H1 (cell line): ENCODE measurements around the gene NUBP1. TPM values are rescaled to one million over a fixed set of nuclear protein-coding genes. Genes with fewer than 3 reads are reported as not detected.

Experiments
- CTCF ChIA-PET: fragments of 300-600 bp; sonication (Branson Sonifier 250); formaldehyde crosslinking; loops from one replicate; lab custom pipeline; 2021; ENCODE audit not compliant: partially characterized antibody; lab: Charles Lee
- POLR2A ChIA-PET: fragments of 300-600 bp; sonication (Branson Sonifier 250); formaldehyde crosslinking; loops from one replicate; lab custom pipeline; 2021; ENCODE audit warnings: inconsistent platforms; ENCODE audit not compliant: partially characterized antibody; lab: Charles Lee
- DNase-seq, 2 experiments: peaks; one replicate each; pipeline versions ENCODE4 v3.0.0 to v3.0.0-alpha.2; 2010 to 2022; ENCODE audit warnings: low spot score in 2 of 2, low read depth in 1 of 2, mixed read lengths in 1 of 2
- FAIRE-seq: peaks from 2 replicates; lab custom pipeline; 2011; peaks lifted over from hg19 to GRCh38; lab: Jason Lieb, UNC
- H2AFZ ChIP-seq: 2 replicates; pipeline ENCODE4 v1.8.1; 2012; ENCODE audit warnings: low read length, inconsistent platforms
- H2AK5ac ChIP-seq: 2 replicates; pipeline ENCODE4 v1.6.1; 2013; ENCODE audit warnings: low read depth, low read length
- H2BK120ac ChIP-seq: replicated peaks from 2 replicates; pipeline ENCODE3; 2013; ENCODE audit warnings: low read depth, low read length, inconsistent platforms
- H2BK12ac ChIP-seq: 2 replicates; pipeline ENCODE4 v1.6.1; 2013; ENCODE audit warnings: low read depth, low read length
- H2BK15ac ChIP-seq: 2 replicates; pipeline ENCODE4 v1.6.1; 2013; ENCODE audit warnings: low read length
- H2BK20ac ChIP-seq: 2 replicates; pipeline ENCODE4 v1.6.1; 2013; ENCODE audit warnings: low read length
- H2BK5ac ChIP-seq: 2 replicates; pipeline ENCODE4 v1.6.1; 2013; ENCODE audit warnings: low read depth, low read length
- H3K14ac ChIP-seq: 2 replicates; pipeline ENCODE4 v1.6.1; 2013; ENCODE audit warnings: inconsistent platforms; ENCODE audit not compliant: insufficient read length
- H3K18ac ChIP-seq: 2 replicates; pipeline ENCODE4 v1.6.1; 2013; ENCODE audit warnings: low read length; ENCODE audit errors: extremely low read depth
- H3K23ac ChIP-seq: 2 replicates; pipeline ENCODE4 v1.6.1; 2013; ENCODE audit warnings: inconsistent platforms; ENCODE audit not compliant: insufficient read length
- H3K23me2 ChIP-seq: 2 replicates; pipeline ENCODE4 v1.6.1; 2013; ENCODE audit warnings: low read depth, low read length
- H3K27ac ChIP-seq: 2 replicates; pipeline ENCODE4 v1.6.1; 2011; ENCODE audit warnings: low read depth, low read length, inconsistent platforms
- H3K27me3 ChIP-seq, 4 experiments: replicated peaks in 1 of 4; 1 replicate in 1 of 4; 2 replicates in 3 of 4; pipeline versions ENCODE4 v1.6.1 to v1.8.1; 2011 to 2013; ENCODE audit warnings: low read length in 3 of 4, mild to moderate bottlenecking in 3 of 4, inconsistent platforms in 2 of 4, mixed read lengths in 2 of 4, moderate library complexity in 1 of 4; ENCODE audit not compliant: control insufficient read depth in 3 of 4, insufficient read depth in 3 of 4; ENCODE audit errors: extremely low read depth in 1 of 4
- H3K36me3 ChIP-seq, 4 experiments: 2 replicates each; pipeline versions ENCODE4 v1.6.1 to v1.8.1; 2011 to 2013; ENCODE audit warnings: mild to moderate bottlenecking in 4 of 4, low read length in 3 of 4, moderate library complexity in 2 of 4, control low read depth in 1 of 4, inconsistent platforms in 1 of 4; ENCODE audit not compliant: insufficient read depth in 4 of 4, control insufficient read depth in 2 of 4
- H3K4ac ChIP-seq: replicated peaks from 2 replicates; pipeline ENCODE3; 2013; ENCODE audit warnings: low read length, low read depth, mixed read lengths, inconsistent platforms; ENCODE audit not compliant: insufficient read length
- H3K4me1 ChIP-seq, 4 experiments: replicated peaks in 1 of 4; 1 replicate in 1 of 4; 2 replicates in 3 of 4; pipeline versions ENCODE4 v1.6.1 to v1.8.1; 2011 to 2013; ENCODE audit warnings: low read length in 3 of 4, inconsistent platforms in 2 of 4, mixed read lengths in 1 of 4; ENCODE audit not compliant: insufficient read depth in 4 of 4, control insufficient read depth in 3 of 4
- H3K4me2 ChIP-seq, 2 experiments: 2 replicates each; pipeline versions ENCODE4 v1.6.1 to v1.8.1; 2011 to 2013; ENCODE audit warnings: low read depth in 2 of 2, low read length in 2 of 2, control low read depth in 1 of 2, inconsistent platforms in 1 of 2, mild to moderate bottlenecking in 1 of 2; ENCODE audit not compliant: insufficient read depth in 1 of 2
- H3K4me3 ChIP-seq, 4 experiments: fragments of 200-600, 300-600 bp in 1 of 4; sonication (generic), shearing (Covaris generic), sonication (Bioruptor Twin) in 1 of 4; 2 replicates each; pipeline versions ENCODE4 v1.5.1 to v1.8.1; 2011 to 2016; ENCODE audit warnings: low read length in 4 of 4, low read depth in 3 of 4, control low read depth in 2 of 4, inconsistent platforms in 2 of 4, mild to moderate bottlenecking in 2 of 4, mixed read lengths in 1 of 4, moderate library complexity in 1 of 4; ENCODE audit not compliant: insufficient read depth in 2 of 4; ENCODE audit errors: extremely low read depth in 1 of 4
- H3K56ac ChIP-seq: replicated peaks from 2 replicates; pipeline ENCODE3; 2013; ENCODE audit warnings: low read depth, mild to moderate bottlenecking, mixed read lengths, low read length, inconsistent platforms; ENCODE audit not compliant: insufficient read length
- H3K79me1 ChIP-seq: 2 replicates; pipeline ENCODE4 v1.6.1; 2013; ENCODE audit warnings: low read depth, low read length, control low read depth
- H3K79me2 ChIP-seq, 2 experiments: 2 replicates each; pipeline versions ENCODE4 v1.6.1 to v1.8.1; 2012 to 2013; ENCODE audit warnings: low read length in 2 of 2, mild to moderate bottlenecking in 2 of 2, inconsistent platforms in 1 of 2; ENCODE audit not compliant: insufficient read depth in 2 of 2, control insufficient read depth in 1 of 2
- H3K9ac ChIP-seq, 4 experiments: replicated peaks in 1 of 4; 1 replicate in 1 of 4; 2 replicates in 3 of 4; pipeline versions ENCODE4 v1.6.1 to v1.8.1; 2011 to 2013; ENCODE audit warnings: low read depth in 3 of 4, low read length in 3 of 4, control low read depth in 2 of 4, mild to moderate bottlenecking in 2 of 4, moderate library complexity in 2 of 4, inconsistent platforms in 1 of 4; ENCODE audit errors: extremely low read depth in 1 of 4
- H3K9me3 ChIP-seq, 2 experiments: 2 replicates each; pipeline versions ENCODE4 v1.6.1 to v1.8.1; 2012 to 2013; ENCODE audit warnings: mild to moderate bottlenecking in 2 of 2, moderate library complexity in 2 of 2, control low read depth in 1 of 2, inconsistent platforms in 1 of 2, low read depth in 1 of 2, low read length in 1 of 2, mixed read lengths in 1 of 2; ENCODE audit not compliant: insufficient read depth in 2 of 2
- H4K20me1 ChIP-seq, 2 experiments: replicated peaks in 1 of 2; 2 replicates each; pipeline versions ENCODE3 to v1.8.1; 2011 to 2013; ENCODE audit warnings: inconsistent platforms in 2 of 2, low read length in 2 of 2, mild to moderate bottlenecking in 1 of 2; ENCODE audit not compliant: insufficient read depth in 2 of 2, control insufficient read depth in 1 of 2
- H4K5ac ChIP-seq: 2 replicates; pipeline ENCODE4 v1.6.1; 2013; ENCODE audit warnings: low read length, low read depth, mixed read lengths, inconsistent platforms; ENCODE audit not compliant: insufficient read length
- H4K8ac ChIP-seq: 2 replicates; pipeline ENCODE4 v1.8.0; 2013; ENCODE audit warnings: mild to moderate bottlenecking, moderate library complexity, low read length, inconsistent platforms; ENCODE audit not compliant: insufficient read depth; ENCODE audit errors: extremely low read depth
- H4K91ac ChIP-seq: replicated peaks from 2 replicates; pipeline ENCODE3; 2013; ENCODE audit warnings: low read length, mixed read lengths, inconsistent platforms; ENCODE audit not compliant: insufficient read length
- CBX5 ChIP-seq: fragments of 300-800, 300-1000 bp; sonication (generic); IDR thresholded peaks from 2 replicates; pipeline ENCODE4 v1.7.1; 2016; ENCODE audit warnings: antibody characterized with exemption, low read length, low read depth
- CHD1 ChIP-seq: IDR thresholded peaks from 2 replicates; pipeline ENCODE4 v1.6.1; 2012; ENCODE audit warnings: low read depth, low read length, improper control_type of control experiment
- FOSL1 ChIP-seq: IDR thresholded peaks from 2 replicates; pipeline ENCODE4 v1.6.1; 2011; ENCODE audit warnings: mild to moderate bottlenecking, low read depth, low read length, moderate library complexity; ENCODE audit not compliant: insufficient read depth
- GTF2F1 ChIP-seq: IDR thresholded peaks from 2 replicates; pipeline ENCODE4 v1.6.1; 2012; ENCODE audit warnings: low read depth, low read length, improper control_type of control experiment, borderline replicate concordance
- HDAC6 ChIP-seq: IDR thresholded peaks from one replicate; pipeline ENCODE4 v1.7.1; 2012; ENCODE audit warnings: low read depth, mild to moderate bottlenecking, inconsistent platforms, low read length, moderate library complexity
- JUND ChIP-seq: IDR thresholded peaks from 2 replicates; pipeline ENCODE4 v1.6.1; 2011; ENCODE audit warnings: mild to moderate bottlenecking, improper control_type of control experiment, low read length
- KDM5A ChIP-seq: fragments of 200-600 bp; IDR thresholded peaks from 2 replicates; pipeline ENCODE4 v1.7.1; 2012; ENCODE audit warnings: mild to moderate bottlenecking, low read length, inconsistent platforms, mixed read lengths
- MAFK ChIP-seq: IDR thresholded peaks from 2 replicates; pipeline ENCODE4 v1.6.1; 2012; ENCODE audit warnings: low read depth, mild to moderate bottlenecking, improper control_type of control experiment, low read length
- YY1 ChIP-seq: IDR thresholded peaks from 2 replicates; pipeline ENCODE4 v1.6.1; 2011; ENCODE audit warnings: low read depth, mild to moderate bottlenecking, low read length
- WGBS, 2 experiments: shearing (Covaris generic) in 1 of 2; methylation state at CpG; one replicate each; pipeline versions ENCODE4 v1.1.6 to v1.1.7; 2013 to 2015; ENCODE audit warnings: low lambda C conversion rate in 2 of 2, mixed read lengths in 2 of 2, inconsistent platforms in 1 of 2, low coverage in 1 of 2, missing lambda C conversion rate in 1 of 2; ENCODE audit not compliant: insufficient replicate concordance in 2 of 2, insufficient coverage in 1 of 2, insufficient read length in 1 of 2; ENCODE audit errors: extremely low coverage in 1 of 2, missing lambda C conversion rate in 1 of 2; 5-methylcytosine and 5-hydroxymethylcytosine counted together
- polyA plus RNA-seq, 7 experiments: library from polyadenylated mRNA; depleted of rRNA in 3 of 7; stranded (reverse) in 5 of 7; unstranded in 2 of 7; fragments of >200 nt in 5 of 7; fragments of 200-250 nt in 2 of 7; gene quantifications; 1 replicate in 5 of 7; 2 replicates in 1 of 7; 4 replicates in 1 of 7; pipeline versions ENCODE4 v1.2.1 to v1.2.3, GENCODE V29; 2011 to 2013; ENCODE audit warnings: missing spikeins in 2 of 7, mixed read lengths in 2 of 7
- total RNA-seq: library from RNA; stranded (reverse); fragmentation: NEBNext Ultra II Directional; extraction: Animal tissue kit (Norgen Biotek cat#: 25700); gene quantifications from 2 replicates; pipeline ENCODE4 v1.2.1, GENCODE V29; 2021

NUBP1 gene
- total and polyA plus RNA-seq, 2 of the 8 experiments (the other 6 are each of a cell fraction or from before 2014, with no cell fraction given): 28.2 to 32.2 TPM

DNA sequence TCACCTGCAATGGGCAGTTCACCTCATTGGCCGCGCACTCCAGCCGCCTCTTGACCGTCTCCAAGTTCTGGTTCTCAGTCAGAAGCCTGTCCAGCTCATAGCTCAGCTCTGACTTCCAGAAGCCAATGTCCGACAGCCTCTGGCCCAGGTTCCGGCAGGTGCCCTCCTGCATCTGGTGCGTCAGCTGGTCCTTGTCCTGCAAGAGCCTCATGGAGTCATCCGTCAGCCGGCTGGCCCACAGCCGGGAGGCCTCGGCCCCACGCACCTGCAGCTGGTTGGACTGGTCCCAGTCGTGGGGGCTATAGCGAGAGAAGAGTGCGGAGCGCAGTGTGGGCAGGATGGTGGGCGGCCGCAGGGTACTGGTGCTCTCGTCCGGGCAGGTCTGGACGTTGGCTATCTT lies 49.3 kb upstream of the NUBP1 start:
- no peak for TF ChIP-seq HDAC6
- no peak for TF ChIP-seq JUND
- no peak for TF ChIP-seq GTF2F1
- no peak for TF ChIP-seq FOSL1
- no peak for TF ChIP-seq CBX5
- TF ChIP-seq YY1: no peak
- TF ChIP-seq MAFK: no peak
- no peak for TF ChIP-seq KDM5A
- TF ChIP-seq CHD1: no peak
- TF ChIP-seq, all 59 proteins: peak for 0
- no peak overlapping the region for H3K9ac ChIP-seq
- no peaks in the 10 kb centered on the region for H3K23me2 ChIP-seq
- no peaks in the 10 kb centered on the region for H4K20me1 ChIP-seq
- no peaks in the 10 kb centered on the region; a peak in 2 of 7 replicates for H3K4me1 ChIP-seq
- H2BK12ac ChIP-seq: no peak overlapping the region
- no peak overlapping the region for H2AFZ ChIP-seq
- H4K8ac ChIP-seq: no peak overlapping the region
- no peak overlapping the region for H3K4me3 ChIP-seq
- no peak overlapping the region for H3K56ac ChIP-seq
- FAIRE-seq (no peak), DNase-seq (no peak)
- H3K36me3 ChIP-seq: no peaks in the 10 kb centered on the region
- no peak overlapping the region for H4K91ac ChIP-seq
- H4K5ac ChIP-seq: no peak overlapping the region
- POLR2A ChIA-PET: no interaction called here
- no peak overlapping the region for H2BK20ac ChIP-seq
- H3K23ac ChIP-seq: no peak overlapping the region
- H3K27me3 ChIP-seq: no peaks in the 10 kb centered on the region
- H3K18ac ChIP-seq: no peak overlapping the region
- no peaks in the 10 kb centered on the region for H3K79me1 ChIP-seq
- H3K79me2 ChIP-seq: no peaks in the 10 kb centered on the region
- H3K4me2 ChIP-seq: no peak overlapping the region
- H2AK5ac ChIP-seq: no peak overlapping the region
- no peak overlapping the region for H2BK120ac ChIP-seq
- 91% methylated on average over 21 of the region's 21 CpGs; no CpG with 5 or more reads in 1 of the 2 experiments for WGBS, 2 experiments
- no peak overlapping the region for H3K4ac ChIP-seq
- H3K27ac ChIP-seq: no peak overlapping the region
- H3K14ac ChIP-seq: no peak overlapping the region
- no peak overlapping the region for H2BK5ac ChIP-seq
- 0 out of 4 replicates have a peak, but pooled peaks cover 0 to 2% of the 10 kb centered on the region in 2 experiments for H3K9me3 ChIP-seq
- H2BK15ac ChIP-seq: no peak overlapping the region
- CTCF ChIA-PET: interaction anchor here (1.0 to 2.3 kb wide), 4 partner anchors 85 to 185 kb away, joined by 3 to 9 read pairs (median 4); partner anchors contain the start of gene EMP2
